Measurements from ENCODE around the gene SMYD2. TPM values are rescaled to one million over a fixed set of nuclear protein-coding genes. Genes with fewer than 3 reads are reported as not detected.

Gene SMYD2
- total RNA-seq, 1 experiment from 2014 or later = 25.8 TPM

GRCh38 chr1:214281720-214282629, 1.0 kb downstream of the SMYD2 start:
- no peaks in the 10 kb centered on the region for H3K27me3 ChIP-seq (replicated peaks; ENCODE audit: insufficient read depth, low read depth, low read length, poor library complexity)
- no peaks in the 10 kb centered on the region for H3K36me3 ChIP-seq (ENCODE audit: insufficient read depth, low read length, poor library complexity, severe bottlenecking)
- peak; percentile 34 for DNase-seq (ENCODE audit: low spot score)
- peak overlapping the region; percentile 85 for H3K27ac ChIP-seq (ENCODE audit: low read depth, low read length, poor library complexity, severe bottlenecking)
- intact Hi-C loops (cut with micrococcal nuclease; ENCODE audit: unreplicated experiment) = no loop called here
- TF ChIP-seq CTCF (conservative IDR thresholded peaks at IDR 0.05; ENCODE audit: low read depth, low read length) (no peak), EZH2 (IDR thresholded peaks at IDR 0.05; ENCODE audit: borderline replicate concordance, low read depth, low read length, poor library complexity, severe bottlenecking) (no peak)
- no peaks in the 10 kb centered on the region for H3K9me3 ChIP-seq (ENCODE audit: low read depth, low read length, poor library complexity, severe bottlenecking)
- BruUV-seq (replicated peaks) = no TSS peak
- ChIA-PET POLR2A (ENCODE audit: low non-redundant PET) (no interaction called here), CTCF (no interaction called here)
- peaks cover 18% of the 10 kb centered on the region for H3K4me1 ChIP-seq (ENCODE audit: insufficient read depth, low read length, poor library complexity, severe bottlenecking)
- H3K4me3 ChIP-seq (ENCODE audit: low read depth, low read length, poor library complexity, severe bottlenecking) = peak overlapping the region; percentile 89

GRCh38 chr1:214282630-214283242, 1.8 kb downstream of the SMYD2 start:
- no peaks in the 10 kb centered on the region for H3K27me3 ChIP-seq (replicated peaks; ENCODE audit: insufficient read depth, low read depth, low read length, poor library complexity)
- TF ChIP-seq CTCF (conservative IDR thresholded peaks at IDR 0.05; ENCODE audit: low read depth, low read length) (no peak), EZH2 (IDR thresholded peaks at IDR 0.05; ENCODE audit: borderline replicate concordance, low read depth, low read length, poor library complexity, severe bottlenecking) (no peak)
- H3K36me3 ChIP-seq (ENCODE audit: insufficient read depth, low read length, poor library complexity, severe bottlenecking) = no peaks in the 10 kb centered on the region
- no peak for DNase-seq (ENCODE audit: low spot score)
- ChIA-PET CTCF (no interaction called here), POLR2A (ENCODE audit: low non-redundant PET) (no interaction called here)
- BruUV-seq (replicated peaks) = no TSS peak
- peaks cover 18% of the 10 kb centered on the region for H3K4me1 ChIP-seq (ENCODE audit: insufficient read depth, low read length, poor library complexity, severe bottlenecking)
- no peak overlapping the region for H3K27ac ChIP-seq (ENCODE audit: low read depth, low read length, poor library complexity, severe bottlenecking)
- H3K4me3 ChIP-seq (ENCODE audit: low read depth, low read length, poor library complexity, severe bottlenecking) = peak overlapping the region; percentile 89
- H3K9me3 ChIP-seq (ENCODE audit: low read depth, low read length, poor library complexity, severe bottlenecking) = no peaks in the 10 kb centered on the region
- intact Hi-C loops (cut with micrococcal nuclease; ENCODE audit: unreplicated experiment) = no loop called here

- intact Hi-C loops (cut with micrococcal nuclease; ENCODE audit: unreplicated experiment) = no loop called here
- Histone ChIP-seq H3K4me3 (ENCODE audit: low read depth, low read length, poor library complexity, severe bottlenecking) (no peak overlapping the region), H3K4me1 (ENCODE audit: insufficient read depth, low read length, poor library complexity, severe bottlenecking) (peaks cover 27% of the 10 kb centered on the region), H3K9me3 (ENCODE audit: low read depth, low read length, poor library complexity, severe bottlenecking) (no peaks in the 10 kb centered on the region), H3K27ac (ENCODE audit: low read depth, low read length, poor library complexity, severe bottlenecking) (no peak overlapping the region), H3K27me3 (replicated peaks; ENCODE audit: insufficient read depth, low read depth, low read length, poor library complexity) (no peaks in the 10 kb centered on the region), H3K36me3 (ENCODE audit: insufficient read depth, low read length, poor library complexity, severe bottlenecking) (no peaks in the 10 kb centered on the region)
- ChIA-PET CTCF (no interaction called here), POLR2A (ENCODE audit: low non-redundant PET) (no interaction called here)
- no TSS peak for BruUV-seq (replicated peaks)
- TF ChIP-seq CTCF (conservative IDR thresholded peaks at IDR 0.05; ENCODE audit: low read depth, low read length) = no peak
- no peak for TF ChIP-seq EZH2 (IDR thresholded peaks at IDR 0.05; ENCODE audit: borderline replicate concordance, low read depth, low read length, poor library complexity, severe bottlenecking)
- DNase-seq (ENCODE audit: low spot score) = no peak
These were observed 4.9 kb downstream of the SMYD2 start for GRCh38 chr1:214285610-214286440.

Measured in A673 (cell line).